ENCODE data around the gene EPB41L5. TPM values are rescaled to one million over a fixed set of nuclear protein-coding genes. Genes with fewer than 3 reads are reported as not detected.
"Not testable (repeated sequence)": the region's sequence is repeated elsewhere in the genome, so short reads cannot be mapped to it uniquely, and the experiment has no call there.

The EPB41L5 gene
- total and polyA plus RNA-seq, 10 of the 15 experiments (the other 5 are each of a cell fraction or from before 2014, with no cell fraction given), result 2.1 to 20.4 (median 8.2) TPM

- H3K27me3 ChIP-seq (replicated peaks in 1 of 2; ENCODE audit: control insufficient read depth in 2 of 2, insufficient read depth in 2 of 2, low read length in 1 of 2); POLR2A ChIA-PET; H2AFZ ChIP-seq (ENCODE audit: control insufficient read depth, low read depth, low read length); H3K4me2 ChIP-seq (ENCODE audit: control insufficient read depth, insufficient read depth); BruUV-seq (replicated peaks); RAD21 ChIA-PET (ENCODE audit: unreplicated experiment); H3K4me3 ChIP-seq; DNase-seq (ENCODE audit: low read depth, low spot score); H4K20me1 ChIP-seq (ENCODE audit: control insufficient read depth, insufficient read depth); H3K27ac ChIP-seq (ENCODE audit: control insufficient read depth, insufficient read depth); ATAC-seq; H3K9me3 ChIP-seq (replicated peaks; ENCODE audit: control insufficient read depth, insufficient read depth, low read length); intact Hi-C loops (cut with micrococcal nuclease; ENCODE audit: unreplicated experiment); H3K36me3 ChIP-seq (ENCODE audit: control insufficient read depth in 2 of 2, insufficient read depth in 2 of 2, low read length in 1 of 2); H3K4me1 ChIP-seq (ENCODE audit: control insufficient read depth, insufficient read depth, low read length); H3K9ac ChIP-seq (ENCODE audit: control insufficient read depth, insufficient read depth, low read length); H3K79me2 ChIP-seq (ENCODE audit: control insufficient read depth, insufficient read depth, low read length); FAIRE-seq: not testable (repeated sequence)
- in situ Hi-C loops (cut with MboI), result loop anchor here (25.0 kb wide), 1 partner anchor 487 kb away; no protein-coding TSS in a partner anchor
- 91% methylated on average over 10 of the region's 10 CpGs for WGBS (ENCODE audit: insufficient coverage, insufficient replicate concordance, low lambda C conversion rate, missing lambda C conversion rate)
- CTCF ChIA-PET, result interaction anchor here (1.2 kb wide), 1 partner anchor 22 kb away, joined by 3 read pairs; no protein-coding TSS in a partner anchor
- SMC1A ChIA-PET (ENCODE audit: uncharacterized antibody, unreplicated experiment), result interaction anchor here (1.3 to 1.8 kb wide), 3 partner anchors 8 to 113 kb away, joined by 3 to 4 read pairs (median 4); no protein-coding TSS in a partner anchor
Observed at GRCh38 chr2:120199817-120200459, 187.1 kb downstream of the EPB41L5 start.

- POLR2A ChIA-PET, result no interaction called here
- Histone ChIP-seq H3K27me3 (replicated peaks in 1 of 2; ENCODE audit: control insufficient read depth in 2 of 2, insufficient read depth in 2 of 2, low read length in 1 of 2) (no peaks in the 10 kb centered on the region), H2AFZ (ENCODE audit: control insufficient read depth, low read depth, low read length) (no peak overlapping the region), H4K20me1 (ENCODE audit: control insufficient read depth, insufficient read depth) (no peaks in the 10 kb centered on the region), H3K4me1 (ENCODE audit: control insufficient read depth, insufficient read depth, low read length) (no peaks in the 10 kb centered on the region), H3K9me3 (replicated peaks; ENCODE audit: control insufficient read depth, insufficient read depth, low read length) (no peaks in the 10 kb centered on the region), H3K9ac (ENCODE audit: control insufficient read depth, insufficient read depth, low read length) (no peak overlapping the region), H3K36me3 (ENCODE audit: control insufficient read depth in 2 of 2, insufficient read depth in 2 of 2, low read length in 1 of 2) (no peaks in the 10 kb centered on the region), H3K4me3 (no peak overlapping the region), H3K27ac (ENCODE audit: control insufficient read depth, insufficient read depth) (no peak overlapping the region), H3K4me2 (ENCODE audit: control insufficient read depth, insufficient read depth) (no peak overlapping the region), H3K79me2 (ENCODE audit: control insufficient read depth, insufficient read depth, low read length) (no peaks in the 10 kb centered on the region)
- no peak for ATAC-seq
- RAD21 ChIA-PET (ENCODE audit: unreplicated experiment), result interaction anchor here (6.3 kb wide), 1 partner anchor 109 kb away, joined by 50 read pairs; no protein-coding TSS in a partner anchor
- in situ Hi-C loops (cut with MboI) (loop anchor here (25.0 kb wide), 1 partner anchor 484 kb away; no protein-coding TSS in a partner anchor), intact Hi-C loops (cut with micrococcal nuclease; ENCODE audit: unreplicated experiment) (no loop called here)
- CTCF ChIA-PET, result interaction anchor here (0.7 kb wide), 2 partner anchors 20 to 110 kb away, joined by 3 read pairs; partner anchors contain the start of gene TMEM185B
- no peak for FAIRE-seq
- no TSS peak for BruUV-seq (replicated peaks)
- SMC1A ChIA-PET (ENCODE audit: uncharacterized antibody, unreplicated experiment), result interaction anchor here (0.6 to 3.3 kb wide), 3 partner anchors 66 to 110 kb away, joined by 3 to 29 read pairs (median 15); no protein-coding TSS in a partner anchor
- no peak for DNase-seq (ENCODE audit: low read depth, low spot score)
- 64% methylated on average over 10 of the region's 10 CpGs for WGBS (ENCODE audit: insufficient coverage, insufficient replicate concordance, low lambda C conversion rate, missing lambda C conversion rate)
- TF ChIP-seq YY1 (IDR thresholded peaks at IDR 0.05; ENCODE audit: low read depth, low read length), result no peak
- no peak for TF ChIP-seq FOXK2 (IDR thresholded peaks at IDR 0.05)
- TF ChIP-seq ASH2L (IDR thresholded peaks at IDR 0.05; ENCODE audit: borderline replicate concordance, low read depth), result no peak
- no peak for TF ChIP-seq CHD2 (IDR thresholded peaks at IDR 0.05; ENCODE audit: borderline replicate concordance, low read depth, low read length)
- no peak for TF ChIP-seq CBX3 (IDR thresholded peaks at IDR 0.05; ENCODE audit: borderline replicate concordance, low read depth)
- TF ChIP-seq SMAD5 (IDR thresholded peaks at IDR 0.05; ENCODE audit: low read depth), result no peak
- TF ChIP-seq RUNX3 (IDR thresholded peaks at IDR 0.05; ENCODE audit: low read length), result no peak
- no peak for TF ChIP-seq NRF1 (conservative IDR thresholded peaks at IDR 0.05; ENCODE audit: low read depth, low read length)
- no peak for TF ChIP-seq NR2C2 (IDR thresholded peaks at IDR 0.05; ENCODE audit: borderline replicate concordance, control insufficient read depth, insufficient read length, low read depth)
- no peak for TF ChIP-seq NFYA (IDR thresholded peaks at IDR 0.05; ENCODE audit: borderline replicate concordance, low read depth, low read length)
Observed at GRCh38 chr2:120203251-120204021, 190.6 kb downstream of the EPB41L5 start.

All from GM12878 (cell line).